Measurements from ENCODE around the gene PROK2. TPM values are rescaled to one million over a fixed set of nuclear protein-coding genes. Genes with fewer than 3 reads are reported as not detected.

Gene PROK2
- total and polyA plus RNA-seq, 8 donors = 0.11 to 18.1 (median 0.26) TPM; not detected in 4

DNA sequence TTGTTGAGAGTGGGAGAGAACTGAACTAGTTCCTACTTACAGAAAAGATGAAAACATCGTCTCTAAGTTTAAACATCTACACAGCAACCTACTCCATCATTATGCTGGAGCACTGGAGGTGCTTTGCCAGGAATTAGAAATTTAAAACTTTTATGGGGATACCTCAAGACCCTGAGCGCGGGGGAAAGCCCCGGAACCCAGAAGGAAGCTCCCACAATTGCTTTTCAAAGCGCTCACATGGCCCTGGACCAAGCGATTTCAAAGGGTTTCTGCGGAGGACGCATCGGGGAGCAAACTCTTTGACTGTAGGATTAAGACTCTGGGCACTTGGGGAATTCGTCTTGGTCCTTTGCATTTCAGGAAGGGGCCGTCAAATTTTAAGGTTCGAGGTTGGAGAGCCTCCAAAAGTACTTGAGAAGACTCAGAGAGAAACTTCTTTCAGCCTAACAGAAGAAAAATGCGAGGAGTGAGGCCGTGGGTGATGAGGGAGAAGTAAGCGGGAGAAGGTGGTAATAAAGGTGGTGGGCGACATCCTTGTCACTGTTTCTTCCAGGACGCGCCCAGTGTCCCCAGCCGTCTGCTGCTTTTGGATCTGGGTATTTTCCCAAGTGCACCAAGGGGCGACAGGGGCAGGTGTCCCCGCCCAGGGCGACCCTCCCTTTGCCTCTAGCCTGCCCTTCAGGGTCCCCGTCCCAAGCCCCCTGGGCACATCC lies 591 bp downstream of the PROK2 start:
- no peak for ATAC-seq

DNA sequence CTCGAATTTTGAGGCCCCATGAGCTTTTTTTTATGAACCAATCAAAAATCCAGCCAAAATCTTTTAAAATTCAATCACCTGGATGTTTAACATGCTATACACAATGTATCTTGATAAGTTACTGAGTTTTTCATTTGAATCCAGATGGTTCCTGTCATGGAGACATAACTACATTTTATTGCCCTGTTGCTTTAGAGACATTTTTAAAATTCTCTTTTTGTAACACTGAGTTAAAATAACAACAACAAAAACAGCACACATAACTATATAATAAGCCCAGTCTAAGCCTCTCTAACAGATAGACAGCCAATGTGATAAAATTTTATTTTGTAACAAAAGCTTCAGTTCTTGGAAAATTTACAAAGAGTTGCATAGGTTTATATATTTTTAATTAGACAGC lies 1.8 kb downstream of the PROK2 start:
- no peak for DNase-seq
- Histone ChIP-seq H3K36me3 (no peaks in the 10 kb centered on the region), H3K4me3 (peak overlapping the region in 1 of 2 donors; percentile 54), H3K9me3 (no peaks in the 10 kb centered on the region), H3K27ac (peak overlapping the region in 1 of 2 donors; percentile 89), H3K27me3 (peaks cover 67 to 98% of the 10 kb centered on the region in 2 donors), H3K4me1 (peaks cover 10 to 42% of the 10 kb centered on the region in 2 donors)
- intact Hi-C loops (cut with DNase I) = no loop called here
- no peak for ATAC-seq
- TF ChIP-seq, protein P1, sequence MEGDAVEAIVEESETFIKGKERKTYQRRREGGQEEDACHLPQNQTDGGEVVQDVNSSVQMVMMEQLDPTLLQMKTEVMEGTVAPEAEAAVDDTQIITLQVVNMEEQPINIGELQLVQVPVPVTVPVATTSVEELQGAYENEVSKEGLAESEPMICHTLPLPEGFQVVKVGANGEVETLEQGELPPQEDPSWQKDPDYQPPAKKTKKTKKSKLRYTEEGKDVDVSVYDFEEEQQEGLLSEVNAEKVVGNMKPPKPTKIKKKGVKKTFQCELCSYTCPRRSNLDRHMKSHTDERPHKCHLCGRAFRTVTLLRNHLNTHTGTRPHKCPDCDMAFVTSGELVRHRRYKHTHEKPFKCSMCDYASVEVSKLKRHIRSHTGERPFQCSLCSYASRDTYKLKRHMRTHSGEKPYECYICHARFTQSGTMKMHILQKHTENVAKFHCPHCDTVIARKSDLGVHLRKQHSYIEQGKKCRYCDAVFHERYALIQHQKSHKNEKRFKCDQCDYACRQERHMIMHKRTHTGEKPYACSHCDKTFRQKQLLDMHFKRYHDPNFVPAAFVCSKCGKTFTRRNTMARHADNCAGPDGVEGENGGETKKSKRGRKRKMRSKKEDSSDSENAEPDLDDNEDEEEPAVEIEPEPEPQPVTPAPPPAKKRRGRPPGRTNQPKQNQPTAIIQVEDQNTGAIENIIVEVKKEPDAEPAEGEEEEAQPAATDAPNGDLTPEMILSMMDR (IDR thresholded peaks at IDR 0.05) = no peak

More for the DNA sequence above, 591 bp downstream of the PROK2 start:
- no peak for DNase-seq
- H3K4me3 ChIP-seq = peak overlapping the region in 1 of 2 donors; percentile 54
- TF ChIP-seq, protein P1 (IDR thresholded peaks at IDR 0.05) = no peak
- no peaks in the 10 kb centered on the region for H3K36me3 ChIP-seq
- H3K4me1 ChIP-seq = peaks cover 10 to 42% of the 10 kb centered on the region in 2 donors
- peaks cover 62 to 86% of the 10 kb centered on the region in 2 donors for H3K27me3 ChIP-seq
- intact Hi-C loops (cut with DNase I) = no loop called here
- H3K27ac ChIP-seq = peak overlapping the region in 1 of 2 donors; percentile 89
- no peaks in the 10 kb centered on the region for H3K9me3 ChIP-seq

DNA sequence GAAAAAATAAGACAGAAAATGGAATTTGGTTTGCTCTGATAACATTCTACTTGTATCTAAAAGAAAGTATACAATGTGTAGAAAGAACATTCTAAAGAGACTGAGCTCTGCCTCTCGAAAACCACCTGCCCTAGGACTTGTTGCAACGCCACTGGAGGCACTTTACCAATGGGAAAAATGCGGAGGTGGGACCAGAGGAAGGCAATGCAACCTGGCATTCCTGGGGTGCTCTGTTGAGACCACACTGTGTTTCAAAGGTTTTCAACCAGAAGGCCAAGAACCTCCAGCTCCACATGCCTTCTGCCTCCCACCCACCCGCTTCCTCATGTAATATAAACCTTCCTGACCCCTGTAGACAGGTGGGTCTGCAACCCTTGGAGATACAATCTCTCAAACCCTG lies 4.5 kb downstream of the PROK2 start:
- peaks cover 9 to 31% of the 10 kb centered on the region in 2 donors for H3K4me1 ChIP-seq
- intact Hi-C loops (cut with DNase I) = no loop called here
- H3K36me3 ChIP-seq = no peaks in the 10 kb centered on the region
- H3K4me3 ChIP-seq = peak overlapping the region in 1 of 2 donors; percentile 4
- TF ChIP-seq, protein P1 (IDR thresholded peaks at IDR 0.05) = no peak
- peak overlapping the region in 1 of 2 donors; percentile 89 for H3K27ac ChIP-seq
- no peak for ATAC-seq
- DNase-seq = no peak
- H3K9me3 ChIP-seq = no peaks in the 10 kb centered on the region
- H3K27me3 ChIP-seq = peaks cover 65 to 92% of the 10 kb centered on the region in 2 donors

DNA sequence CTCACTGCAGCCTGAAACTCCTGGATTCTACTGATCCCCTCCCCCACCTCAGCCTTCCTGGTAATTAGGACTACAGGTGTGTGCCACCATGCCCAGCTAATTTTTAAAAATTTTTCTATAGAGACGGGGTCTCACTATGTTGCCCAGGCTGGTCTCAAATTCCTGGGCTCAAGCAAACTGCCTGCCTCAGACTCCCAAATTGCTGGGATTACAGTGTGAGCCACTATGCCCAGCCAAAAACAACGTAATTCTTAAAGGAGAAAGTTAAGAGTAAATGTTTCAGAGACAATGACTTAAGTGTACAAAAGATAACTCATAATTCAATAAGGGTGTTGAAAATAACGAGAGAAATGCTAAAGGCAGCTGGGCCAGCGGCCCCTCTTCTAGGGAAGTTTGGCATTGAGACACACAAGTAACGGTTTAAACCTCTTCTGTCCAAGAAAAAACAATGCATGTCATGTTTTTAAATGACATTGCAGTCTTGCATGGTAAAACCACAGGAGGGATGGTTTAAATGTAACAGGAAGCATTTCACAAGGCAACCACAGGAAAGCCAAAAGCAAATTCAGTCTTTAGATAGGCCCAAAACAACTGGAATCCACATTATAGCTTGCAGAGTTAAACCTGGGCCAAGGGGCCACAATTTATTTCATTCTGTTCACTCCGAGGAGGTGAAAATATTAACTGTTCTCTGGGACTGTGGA lies 5.1 kb downstream of the PROK2 start:
- DNase-seq = no peak
- Histone ChIP-seq H3K9me3 (no peaks in the 10 kb centered on the region), H3K4me3 (peak overlapping the region in 1 of 2 donors; percentile 4), H3K27me3 (peaks cover 59 to 86% of the 10 kb centered on the region in 2 donors), H3K4me1 (peaks cover 6 to 28% of the 10 kb centered on the region in 2 donors), H3K27ac (peak overlapping the region in 1 of 2 donors; percentile 89), H3K36me3 (no peaks in the 10 kb centered on the region)
- intact Hi-C loops (cut with DNase I) = no loop called here
- no peak for ATAC-seq
- TF ChIP-seq, protein P1 (IDR thresholded peaks at IDR 0.05) = no peak

DNA sequence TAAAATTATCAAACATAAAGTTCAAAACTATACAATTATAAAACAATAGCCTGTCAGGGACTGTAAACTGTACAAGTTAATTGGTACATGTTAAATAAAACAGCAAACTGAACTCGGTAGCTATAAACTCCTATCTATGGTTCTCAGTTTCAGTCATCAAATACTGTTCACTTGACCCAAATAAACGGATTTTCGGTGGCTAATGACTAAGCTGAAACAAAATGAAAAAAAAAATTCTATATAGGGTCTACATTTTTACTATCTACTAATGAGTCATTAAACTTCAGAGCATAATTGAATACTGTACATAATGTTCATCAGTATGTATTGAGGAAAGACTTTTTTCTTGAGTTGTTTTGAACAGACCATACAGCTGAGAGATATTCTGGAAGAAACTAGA lies 6.6 kb downstream of the PROK2 start:
- Histone ChIP-seq H3K27me3 (peaks cover 44 to 71% of the 10 kb centered on the region in 2 donors), H3K4me3 (no peak overlapping the region), H3K27ac (peak overlapping the region in 1 of 2 donors; percentile 89), H3K36me3 (no peaks in the 10 kb centered on the region), H3K9me3 (no peaks in the 10 kb centered on the region), H3K4me1 (peaks cover 0 to 25% of the 10 kb centered on the region in 2 donors)
- intact Hi-C loops (cut with DNase I) = no loop called here
- DNase-seq = no peak
- TF ChIP-seq, protein P1 (IDR thresholded peaks at IDR 0.05) = no peak
- no peak for ATAC-seq

All from left lung (tissue), 10 donors.